ENCODE measurements around the gene CYB5B. TPM values are rescaled to one million over a fixed set of nuclear protein-coding genes. Genes with fewer than 3 reads are reported as not detected.
A peak's percentile ranks its signal among the peaks of the same experiment; 100 is the strongest.

CYB5B gene
- total RNA-seq, 4 donors from 2014 or later = 30.3 to 60.5 (median 42.4) TPM

DNA sequence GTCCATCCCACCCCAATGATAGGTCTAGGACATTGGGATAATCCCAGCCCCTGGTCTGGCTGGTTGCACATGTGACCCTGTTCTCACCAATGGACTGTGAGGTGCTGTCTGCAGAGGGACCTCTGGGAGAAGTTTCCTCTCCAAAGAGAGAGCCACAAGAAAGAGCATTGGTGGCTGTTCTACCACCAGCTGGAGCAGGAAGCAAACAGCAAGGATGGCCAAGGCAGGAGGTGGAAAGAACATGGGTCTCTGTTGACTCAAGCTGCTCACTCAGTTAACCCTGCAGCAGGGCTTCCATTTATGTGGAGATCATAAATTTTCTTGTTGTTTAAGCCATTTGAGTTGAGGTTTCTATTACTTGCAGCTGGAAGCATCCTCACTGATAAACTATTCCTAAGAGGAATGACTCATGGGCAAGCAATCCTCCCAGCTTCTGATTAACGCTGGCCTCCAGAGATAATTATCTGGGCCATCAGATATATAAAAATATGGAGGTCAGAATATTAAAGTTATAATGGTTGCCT is 52.6 kb downstream of the CYB5B start:
- peak overlapping the region in 1 of 4 donors; percentile 26 for H3K27ac ChIP-seq
- intact Hi-C loops (cut with DNase I; ENCODE audit: low total_unique reads) = no loop called here
- no peaks in the 10 kb centered on the region for H3K36me3 ChIP-seq
- WGBS, 2 donors (ENCODE audit: low coverage in 1 of 2) = 48 to 50% methylated on average over 1 of the region's 1 CpG
- TF ChIP-seq, protein P1, sequence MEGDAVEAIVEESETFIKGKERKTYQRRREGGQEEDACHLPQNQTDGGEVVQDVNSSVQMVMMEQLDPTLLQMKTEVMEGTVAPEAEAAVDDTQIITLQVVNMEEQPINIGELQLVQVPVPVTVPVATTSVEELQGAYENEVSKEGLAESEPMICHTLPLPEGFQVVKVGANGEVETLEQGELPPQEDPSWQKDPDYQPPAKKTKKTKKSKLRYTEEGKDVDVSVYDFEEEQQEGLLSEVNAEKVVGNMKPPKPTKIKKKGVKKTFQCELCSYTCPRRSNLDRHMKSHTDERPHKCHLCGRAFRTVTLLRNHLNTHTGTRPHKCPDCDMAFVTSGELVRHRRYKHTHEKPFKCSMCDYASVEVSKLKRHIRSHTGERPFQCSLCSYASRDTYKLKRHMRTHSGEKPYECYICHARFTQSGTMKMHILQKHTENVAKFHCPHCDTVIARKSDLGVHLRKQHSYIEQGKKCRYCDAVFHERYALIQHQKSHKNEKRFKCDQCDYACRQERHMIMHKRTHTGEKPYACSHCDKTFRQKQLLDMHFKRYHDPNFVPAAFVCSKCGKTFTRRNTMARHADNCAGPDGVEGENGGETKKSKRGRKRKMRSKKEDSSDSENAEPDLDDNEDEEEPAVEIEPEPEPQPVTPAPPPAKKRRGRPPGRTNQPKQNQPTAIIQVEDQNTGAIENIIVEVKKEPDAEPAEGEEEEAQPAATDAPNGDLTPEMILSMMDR (IDR thresholded peaks at IDR 0.05) = no peak
- no peak for TF ChIP-seq POLR2A (IDR thresholded peaks at IDR 0.05)
- TF ChIP-seq POLR2AphosphoS5 (IDR thresholded peaks at IDR 0.05) = no peak
- TF ChIP-seq EP300 (IDR thresholded peaks at IDR 0.05; ENCODE audit: low read depth) = no peak
- no peaks in the 10 kb centered on the region for H3K27me3 ChIP-seq
- no peak for DNase-seq
- in situ Hi-C loops (cut with MboI; ENCODE audit: low pct_ligation_motif_present in 1 of 4, low pct_unique_long_range_greater_than_20kb in 1 of 4, low sequenced_read_pairs in 3 of 4) = no loop called here
- no peak overlapping the region for H3K4me3 ChIP-seq
- no peaks in the 10 kb centered on the region for H3K9me3 ChIP-seq
- H3K4me1 ChIP-seq = peaks cover 0 to 11% (median 0%) of the 10 kb centered on the region in 4 donors

DNA sequence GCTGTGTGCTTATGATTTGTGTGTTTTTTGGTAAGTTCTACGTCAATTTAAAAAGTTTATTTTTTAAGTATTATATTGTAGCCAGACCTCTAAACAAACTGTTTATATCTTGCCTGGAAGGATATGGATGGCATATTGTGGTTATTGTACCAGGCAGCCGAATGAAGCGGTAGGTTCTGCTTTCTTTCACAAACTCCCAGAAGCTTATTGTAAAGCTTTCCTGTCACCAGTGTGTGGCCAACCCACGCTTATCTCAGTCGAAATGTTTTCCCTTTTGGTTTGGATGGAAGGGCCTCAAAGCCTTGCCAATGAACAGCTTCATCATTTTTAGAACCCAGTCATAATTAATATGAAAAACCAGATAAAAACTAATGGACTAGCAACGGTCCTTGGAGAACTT is 53.1 kb downstream of the CYB5B start:
- Histone ChIP-seq H3K27me3 (no peaks in the 10 kb centered on the region), H3K9me3 (no peaks in the 10 kb centered on the region), H3K36me3 (no peaks in the 10 kb centered on the region), H3K4me1 (peaks cover 0 to 11% (median 0%) of the 10 kb centered on the region in 4 donors), H3K27ac (peak overlapping the region in 1 of 4 donors; percentile 26), H3K4me3 (no peak overlapping the region)
- intact Hi-C loops (cut with DNase I; ENCODE audit: low total_unique reads) = no loop called here
- in situ Hi-C loops (cut with MboI; ENCODE audit: low pct_ligation_motif_present in 1 of 4, low pct_unique_long_range_greater_than_20kb in 1 of 4, low sequenced_read_pairs in 3 of 4) = no loop called here
- TF ChIP-seq POLR2A (IDR thresholded peaks at IDR 0.05) (no peak), EP300 (IDR thresholded peaks at IDR 0.05; ENCODE audit: low read depth) (no peak), POLR2AphosphoS5 (IDR thresholded peaks at IDR 0.05) (no peak)
- TF ChIP-seq, protein P1 (IDR thresholded peaks at IDR 0.05) = no peak
- DNase-seq = no peak
- WGBS, 2 donors (ENCODE audit: low coverage in 1 of 2) = 44 to 51% methylated on average over 6 of the region's 6 CpGs

DNA sequence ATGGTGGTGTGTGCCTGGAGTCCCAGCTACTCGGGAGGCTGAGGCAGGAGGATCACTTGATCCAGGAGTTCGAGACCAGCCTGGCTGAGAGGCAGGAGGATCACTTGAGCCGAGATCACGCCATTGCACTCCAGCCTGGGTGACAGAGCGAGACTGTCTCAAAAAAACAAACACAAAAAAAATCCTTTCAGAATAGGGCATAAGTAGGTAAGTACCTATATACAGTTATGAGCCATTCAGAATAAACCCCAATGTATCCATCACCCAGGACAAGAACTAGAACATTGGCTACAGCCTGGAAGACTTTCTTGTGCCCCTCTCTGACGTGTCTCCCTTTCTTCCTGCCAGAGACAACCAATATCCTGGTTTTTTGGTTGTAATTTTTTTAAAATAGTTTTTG is 54.3 kb downstream of the CYB5B start:
- H3K36me3 ChIP-seq = no peaks in the 10 kb centered on the region
- 97 to 99% methylated on average over 2 to 6 of the region's 6 CpGs for WGBS, 2 donors (ENCODE audit: low coverage in 1 of 2)
- no peaks in the 10 kb centered on the region for H3K27me3 ChIP-seq
- H3K27ac ChIP-seq = no peak overlapping the region
- DNase-seq = no peak
- H3K9me3 ChIP-seq = no peaks in the 10 kb centered on the region
- intact Hi-C loops (cut with DNase I; ENCODE audit: low total_unique reads) (no loop called here), in situ Hi-C loops (cut with MboI; ENCODE audit: low pct_ligation_motif_present in 1 of 4, low pct_unique_long_range_greater_than_20kb in 1 of 4, low sequenced_read_pairs in 3 of 4) (no loop called here)
- no peak overlapping the region for H3K4me3 ChIP-seq
- TF ChIP-seq EP300 (IDR thresholded peaks at IDR 0.05; ENCODE audit: low read depth) (no peak), POLR2AphosphoS5 (IDR thresholded peaks at IDR 0.05) (no peak), POLR2A (IDR thresholded peaks at IDR 0.05) (no peak)
- TF ChIP-seq, protein P1 (IDR thresholded peaks at IDR 0.05) = no peak
- H3K4me1 ChIP-seq = peaks cover 0 to 11% (median 0%) of the 10 kb centered on the region in 4 donors

DNA sequence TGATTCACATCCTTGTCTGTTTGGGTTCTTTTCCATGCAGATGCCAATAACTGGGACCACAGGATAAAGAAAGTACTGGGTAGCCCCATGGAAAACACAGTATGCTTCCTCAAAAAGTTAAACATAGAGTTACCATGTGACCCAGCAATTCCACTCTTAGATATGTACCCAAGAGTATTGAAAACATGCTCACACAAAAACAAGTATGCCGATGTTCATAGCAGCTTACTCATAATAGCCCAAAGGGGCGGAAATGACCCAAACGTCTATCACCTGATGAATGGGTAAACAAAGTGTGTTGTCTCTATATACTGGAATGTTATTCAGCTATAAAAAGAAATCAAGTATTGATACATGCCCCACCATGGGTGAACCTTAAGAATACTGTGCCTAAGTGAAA is 55.4 kb downstream of the CYB5B start:
- H3K4me3 ChIP-seq = no peak overlapping the region
- H3K9me3 ChIP-seq = no peaks in the 10 kb centered on the region
- H3K4me1 ChIP-seq = peaks cover 0 to 11% (median 0%) of the 10 kb centered on the region in 4 donors
- no peak overlapping the region for H3K27ac ChIP-seq
- in situ Hi-C loops (cut with MboI; ENCODE audit: low pct_ligation_motif_present in 1 of 4, low pct_unique_long_range_greater_than_20kb in 1 of 4, low sequenced_read_pairs in 3 of 4) = no loop called here
- no peak for DNase-seq
- intact Hi-C loops (cut with DNase I; ENCODE audit: low total_unique reads) = no loop called here
- H3K27me3 ChIP-seq = no peaks in the 10 kb centered on the region
- no peaks in the 10 kb centered on the region for H3K36me3 ChIP-seq
- WGBS, 2 donors (ENCODE audit: low coverage in 1 of 2) = 67 to 80% methylated on average over 1 to 3 of the region's 3 CpGs
- TF ChIP-seq, protein P1 (IDR thresholded peaks at IDR 0.05) = no peak
- TF ChIP-seq POLR2AphosphoS5 (IDR thresholded peaks at IDR 0.05) (no peak), EP300 (IDR thresholded peaks at IDR 0.05; ENCODE audit: low read depth) (no peak), POLR2A (IDR thresholded peaks at IDR 0.05) (no peak)
